Endothelial cell of umbilical vein (primary cell): ENCODE data around the gene HNRNPC. TPM values are rescaled to one million over a fixed set of nuclear protein-coding genes. Genes with fewer than 3 reads are reported as not detected.

ENCODE experiments used
- BruUV-seq: library from RNA; stranded (reverse); fragments of 400-500 nt; replicated peaks from 2 replicates; lab custom pipeline; 2021; lab: Mats Ljungman, UMichigan
- CTCF ChIA-PET: fragments of 300-600, 350-600 bp; sonication (Branson Sonifier 250); formaldehyde crosslinking; loops from one replicate; lab custom pipeline; 2021; ENCODE audit warnings: antibody characterized with exemption, inconsistent platforms; lab: Charles Lee
- POLR2A ChIA-PET: fragments of 300-600, 350-600 bp; sonication (Branson Sonifier 250); formaldehyde crosslinking; loops from one replicate; lab custom pipeline; 2021; ENCODE audit warnings: antibody characterized with exemption, inconsistent platforms; lab: Charles Lee
- DNase-seq: peaks from one replicate; pipeline ENCODE4 v3.0.0-alpha.2; 2011; ENCODE audit warnings: low read depth, low spot score
- FAIRE-seq: peaks from 2 replicates; lab custom pipeline; 2011; peaks lifted over from hg19 to GRCh38; lab: Jason Lieb, UNC
- H2AFZ ChIP-seq: 2 replicates; pipeline ENCODE4 v1.6.0; 2012; ENCODE audit warnings: low read depth, low read length, control low read depth, inconsistent platforms
- H3K27ac ChIP-seq: 2 replicates; pipeline ENCODE4 v1.5.1; 2011; ENCODE audit warnings: low read depth, mild to moderate bottlenecking, control low read depth, low read length, moderate library complexity; ENCODE audit not compliant: insufficient read depth
- H3K27me3 ChIP-seq, 2 experiments: 2 replicates each; pipeline versions ENCODE4 v1.6.0 to v1.6.1; 2011; ENCODE audit warnings: low read length in 2 of 2, mixed read lengths in 1 of 2; ENCODE audit not compliant: control insufficient read depth in 2 of 2, insufficient read depth in 2 of 2
- H3K36me3 ChIP-seq, 2 experiments: 2 replicates in 1 of 2; 3 replicates in 1 of 2; pipeline ENCODE4 v1.5.1; 2011; ENCODE audit warnings: low read length in 2 of 2, mild to moderate bottlenecking in 1 of 2, moderate library complexity in 1 of 2; ENCODE audit not compliant: control insufficient read depth in 2 of 2, insufficient read depth in 2 of 2; ENCODE audit errors: extremely low read depth in 1 of 2
- H3K4me1 ChIP-seq: 3 replicates; pipeline ENCODE4 v1.5.1; 2011; ENCODE audit warnings: mild to moderate bottlenecking, low read length; ENCODE audit not compliant: control insufficient read depth, insufficient read depth; ENCODE audit errors: extremely low read depth
- H3K4me2 ChIP-seq: 2 replicates; pipeline ENCODE4 v1.6.1; 2011; ENCODE audit warnings: low read length, control low read depth, mixed read lengths; ENCODE audit not compliant: insufficient read depth
- H3K4me3 ChIP-seq, 3 experiments: fragments of 200-600 bp in 1 of 3; sonication (generic), shearing (Covaris generic) in 1 of 3; replicated peaks in 1 of 3; 2 replicates each; pipeline ENCODE4 v1.5.1; 2011 to 2016; ENCODE audit warnings: control low read depth in 3 of 3, low read length in 3 of 3, mild to moderate bottlenecking in 2 of 3, inconsistent platforms in 1 of 3, low read depth in 1 of 3, moderate library complexity in 1 of 3; ENCODE audit not compliant: insufficient read depth in 1 of 3
- H3K79me2 ChIP-seq: 2 replicates; pipeline ENCODE4 v1.6.0; 2012; ENCODE audit warnings: low read length, inconsistent platforms; ENCODE audit not compliant: control insufficient read depth, insufficient read depth
- H3K9ac ChIP-seq: replicated peaks from 2 replicates; pipeline ENCODE3; 2011; ENCODE audit warnings: low read length, control low read depth; ENCODE audit not compliant: insufficient read depth; ENCODE audit errors: extremely low read depth
- H3K9me1 ChIP-seq: replicated peaks from 3 replicates; pipeline ENCODE4 v1.6.0; 2011; ENCODE audit warnings: mild to moderate bottlenecking, low read length; ENCODE audit not compliant: control insufficient read depth, insufficient read depth; ENCODE audit errors: extremely low read depth
- H3K9me3 ChIP-seq: replicated peaks from 2 replicates; pipeline ENCODE4 v1.5.1; 2012; ENCODE audit warnings: low read length, inconsistent platforms; ENCODE audit not compliant: control insufficient read depth, insufficient read depth
- H4K20me1 ChIP-seq: replicated peaks from 2 replicates; pipeline ENCODE3; 2011; ENCODE audit warnings: mild to moderate bottlenecking, low read length; ENCODE audit not compliant: control insufficient read depth, insufficient read depth; ENCODE audit errors: extremely low read depth
- EZH2 ChIP-seq: IDR thresholded peaks from 2 replicates; pipeline ENCODE4 v1.6.1; 2012; ENCODE audit warnings: borderline replicate concordance, low read depth, mild to moderate bottlenecking, moderate library complexity, low read length, inconsistent platforms; ENCODE audit not compliant: severe bottlenecking
- FOS ChIP-seq: IDR thresholded peaks from 2 replicates; pipeline ENCODE4 v1.6.1; 2011; ENCODE audit warnings: mild to moderate bottlenecking, low read length, moderate library complexity, borderline replicate concordance; ENCODE audit not compliant: insufficient read depth
- GATA2 ChIP-seq: IDR thresholded peaks from 2 replicates; pipeline ENCODE4 v1.7.0; 2011; ENCODE audit warnings: low read depth, mild to moderate bottlenecking, moderate library complexity, mixed read lengths, low read length; ENCODE audit not compliant: insufficient read length, insufficient read depth
- POLR2A ChIP-seq: IDR thresholded peaks from 2 replicates; pipeline ENCODE4 v1.6.1; 2012; ENCODE audit warnings: low read depth, mild to moderate bottlenecking, control low read depth, low read length
- dilution Hi-C: fragments of 300-500 bp; cut with MboI; formaldehyde crosslinking; loops from one replicate; pipeline ENCODE4 v1.15.0; 2019; ENCODE audit warnings: low sequenced_read_pairs; ENCODE audit not compliant: extremely low pct_ligation_motif_present
- intact Hi-C: fragments of 100-400 bp; cut with micrococcal nuclease; formaldehyde crosslinking; loops from one replicate; pipeline ENCODE4 v1.10.0; 2022
- polyA plus RNA-seq, 4 experiments: library from polyadenylated mRNA; depleted of rRNA in 3 of 4; stranded (reverse) in 3 of 4; unstranded in 1 of 4; fragments of >200 nt; gene quantifications; 2 replicates each; pipeline versions ENCODE4 v1.2.1 to v1.2.3, GENCODE V29; 2011 to 2012; ENCODE audit warnings: missing spikeins in 1 of 4
- total RNA-seq: library from RNA; stranded (reverse); gene quantifications from 2 replicates; pipeline ENCODE4 v1.2.3, GENCODE V29; 2021

The HNRNPC gene
- total and polyA plus RNA-seq, 2 donors (not counting 3 experiments of a cell fraction or from before 2014, with no cell fraction given), result 531 to 674 TPM

GRCh38 chr14:21268617-21269251, 508 bp downstream of the HNRNPC start:
- TF ChIP-seq EZH2 (no peak), FOS (no peak), POLR2A (no peak)
- DNase-seq (peak; percentile 53), FAIRE-seq (no peak)
- H2AFZ ChIP-seq, result no peak overlapping the region
- H3K4me2 ChIP-seq, result peak overlapping the region; percentile 100
- peak overlapping the region; percentile 100 for H3K9ac ChIP-seq
- no peaks in the 10 kb centered on the region for H3K27me3 ChIP-seq
- peaks cover 55% of the 10 kb centered on the region for H3K79me2 ChIP-seq
- ChIA-PET POLR2A (no interaction called here), CTCF (no interaction called here)
- H3K9me3 ChIP-seq, result no peaks in the 10 kb centered on the region
- H3K9me1 ChIP-seq, result no peaks in the 10 kb centered on the region
- TSS peak; percentile 49 for BruUV-seq
- intact Hi-C loops (loop anchor here (1.0 kb wide), 2 partner anchors 188 to 209 kb away; partner anchors contain the start of genes CHD8 and TOX4), dilution Hi-C loops (no loop called here)
- H3K4me3 ChIP-seq, result peak overlapping the region; percentile 78 to 99 (median 96)
- H3K36me3 ChIP-seq, result peaks cover 3 to 19% of the 10 kb centered on the region in 2 experiments
- H4K20me1 ChIP-seq, result peaks cover 26% of the 10 kb centered on the region
- H3K27ac ChIP-seq, result peak overlapping the region; percentile 97
- H3K4me1 ChIP-seq, result peaks cover 35% of the 10 kb centered on the region

DNA sequence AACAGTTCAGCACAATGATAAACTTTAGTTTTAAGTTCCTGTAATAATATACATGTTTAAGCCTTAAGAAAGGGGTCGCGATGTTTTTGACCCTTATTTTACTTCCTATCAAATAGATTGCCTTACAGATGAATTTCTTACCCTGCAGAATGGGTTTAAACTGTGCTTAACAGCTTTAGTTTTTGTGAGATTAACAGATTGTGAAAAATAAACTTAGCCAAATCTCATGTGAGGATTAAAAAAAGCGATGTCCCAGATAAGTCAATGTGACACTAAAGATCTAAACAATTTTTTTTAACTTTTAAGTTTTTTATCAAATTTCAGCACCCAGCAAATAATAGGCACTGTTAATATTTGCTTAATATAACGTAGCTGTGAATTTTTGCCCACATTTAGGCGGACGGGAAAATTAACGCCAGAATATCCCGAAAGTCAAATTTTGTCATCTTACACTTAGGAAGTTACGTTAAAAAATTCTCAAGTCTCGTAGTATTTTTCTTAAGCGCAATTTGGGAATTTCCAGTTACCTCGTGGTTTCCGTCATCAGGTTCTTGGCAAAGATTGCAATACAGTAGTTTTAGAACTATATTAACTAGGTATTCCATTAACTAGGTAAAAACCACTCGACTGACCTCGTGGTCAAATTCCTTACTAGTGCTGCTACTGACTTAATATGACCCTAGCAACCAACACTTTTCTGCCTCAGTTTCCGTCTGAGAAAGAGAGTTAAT, 1.2 kb downstream of the HNRNPC start:
- BruUV-seq, result no TSS peak
- peaks cover 42% of the 10 kb centered on the region for H3K4me1 ChIP-seq
- dilution Hi-C loops, result no loop called here
- H3K9me3 ChIP-seq, result no peaks in the 10 kb centered on the region
- intact Hi-C loops, result no loop called here
- ChIA-PET CTCF (interaction anchor here (0.6 kb wide), 1 partner anchor 288 kb away, joined by 3 read pairs; no protein-coding TSS in a partner anchor), POLR2A (no interaction called here)
- H3K27ac ChIP-seq, result peak overlapping the region; percentile 97
- DNase-seq, result peak; percentile 26
- peak overlapping the region; percentile 100 for H3K9ac ChIP-seq
- TF ChIP-seq GATA2 (no peak), POLR2A (peak; percentile 3)
- no peaks in the 10 kb centered on the region for H3K27me3 ChIP-seq
- peaks cover 62% of the 10 kb centered on the region for H3K79me2 ChIP-seq
- H3K36me3 ChIP-seq, result peaks cover 5 to 21% of the 10 kb centered on the region in 2 experiments
- FAIRE-seq, result peak; percentile 68
- peak overlapping the region; percentile 78 to 99 (median 96) for H3K4me3 ChIP-seq
- no peak overlapping the region for H2AFZ ChIP-seq
- peaks cover 32% of the 10 kb centered on the region for H4K20me1 ChIP-seq
- H3K9me1 ChIP-seq, result no peaks in the 10 kb centered on the region
- H3K4me2 ChIP-seq, result peak overlapping the region; percentile 100
